Thyroid gland (tissue), 4 donors: Measurements from ENCODE around the gene TUBD1.
"Not testable (repeated sequence)": the region's sequence is repeated elsewhere in the genome, so short reads cannot be mapped to it uniquely, and the experiment has no call there.

ENCODE experiments used
- CTCF ChIP-seq, 6 experiments: fragments of 200-600 bp in 3 of 6; fragments of 450-650 bp in 3 of 6; sonication (generic) in 3 of 6; IDR thresholded peaks; one replicate each; pipeline ENCODE4 v1.5.1; 2016 to 2019; ENCODE audit warnings: antibody characterized with exemption in 6 of 6, mild to moderate bottlenecking in 2 of 6, inconsistent platforms in 1 of 6, moderate library complexity in 1 of 6
- POLR2A ChIP-seq, 2 donors: fragments of 450-650 bp; IDR thresholded peaks; one replicate each; pipeline ENCODE4 v1.6.1; 2017; ENCODE audit warnings: antibody characterized with exemption in 2 of 2, mild to moderate bottlenecking in 2 of 2, moderate library complexity in 1 of 2

DNA sequence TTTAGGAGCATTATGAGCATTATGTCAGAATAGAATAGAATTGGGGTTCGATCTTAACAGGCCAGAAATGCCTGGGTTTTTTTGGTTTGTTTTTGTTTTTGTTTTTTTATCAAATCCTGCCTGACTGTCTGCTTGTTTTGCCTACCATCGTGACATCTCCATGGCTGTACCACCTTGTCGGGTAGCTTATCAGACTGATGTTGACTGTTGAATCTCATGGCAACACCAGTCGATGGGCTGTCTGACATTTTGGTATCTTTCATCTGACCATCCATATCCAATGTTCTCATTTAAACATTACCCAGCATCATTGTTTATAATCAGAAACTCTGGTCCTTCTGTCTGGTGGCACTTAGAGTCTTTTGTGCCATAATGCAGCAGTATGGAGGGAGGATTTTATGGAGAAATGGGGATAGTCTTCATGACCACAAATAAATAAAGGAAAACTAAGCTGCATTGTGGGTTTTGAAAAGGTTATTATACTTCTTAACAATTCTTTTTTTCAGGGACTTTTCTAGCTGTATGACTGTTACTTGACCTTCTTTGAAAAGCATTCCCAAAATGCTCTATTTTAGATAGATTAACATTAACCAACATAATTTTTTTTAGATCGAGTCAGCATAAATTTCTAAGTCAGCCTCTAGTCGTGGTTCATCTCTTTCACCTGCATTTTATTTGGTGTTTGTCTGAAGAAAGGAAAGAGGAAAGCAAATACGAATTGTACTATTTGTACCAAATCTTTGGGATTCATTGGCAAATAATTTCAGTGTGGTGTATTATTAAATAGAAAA lies 51.5 kb downstream of the TUBD1 start:
- TF ChIP-seq CTCF, POLR2A (IDR thresholded peaks at IDR 0.05): not testable (repeated sequence)
